ENCODE results near the gene UNC5B. TPM values are rescaled to one million over a fixed set of nuclear protein-coding genes. Genes with fewer than 3 reads are reported as not detected.
A peak's percentile ranks its signal among the peaks of the same experiment; 100 is the strongest.
"Not testable (repeated sequence)": the region's sequence is repeated elsewhere in the genome, so short reads cannot be mapped to it uniquely, and the experiment has no call there.

UNC5B gene
- total and polyA plus RNA-seq, 2 donors from 2014 or later, result 5.5 to 22.6 TPM

GRCh38 chr10:71218651-71219050, 6.3 kb downstream of the UNC5B start:
- Histone ChIP-seq H3K36me3 (ENCODE audit: control insufficient read depth in 2 of 3, insufficient read depth in 3 of 3, low read length in 3 of 3) (no peaks in the 10 kb centered on the region), H3K27me3 (ENCODE audit: control insufficient read depth, insufficient read depth, low read length) (no peaks in the 10 kb centered on the region), H3K27ac (ENCODE audit: low read depth in 2 of 2, low read length in 2 of 2) (no peak overlapping the region), H3K4me1 (ENCODE audit: control insufficient read depth in 2 of 3, insufficient read depth in 2 of 3, low read depth in 1 of 3, low read length in 3 of 3) (peaks cover 3 to 33% (median 12%) of the 10 kb centered on the region in 3 donors), H3K4me3 (ENCODE audit: low read length in 3 of 3) (no peak overlapping the region), H3K9me3 (ENCODE audit: control insufficient read depth in 2 of 3, insufficient read depth in 1 of 3, low read length in 3 of 3) (no peaks in the 10 kb centered on the region), H3K9ac (ENCODE audit: low read length in 3 of 3) (no peak overlapping the region)
- no peak for TF ChIP-seq CTCF (IDR thresholded peaks at IDR 0.05; ENCODE audit: borderline replicate concordance, extremely low read depth, insufficient read depth)
- intact Hi-C loops (cut with DNase I), result loop anchor here (10.0 kb wide), 1 partner anchor 294 kb away; no protein-coding TSS in a partner anchor
- DNase-seq (no peak), FAIRE-seq (no peak)

DNA sequence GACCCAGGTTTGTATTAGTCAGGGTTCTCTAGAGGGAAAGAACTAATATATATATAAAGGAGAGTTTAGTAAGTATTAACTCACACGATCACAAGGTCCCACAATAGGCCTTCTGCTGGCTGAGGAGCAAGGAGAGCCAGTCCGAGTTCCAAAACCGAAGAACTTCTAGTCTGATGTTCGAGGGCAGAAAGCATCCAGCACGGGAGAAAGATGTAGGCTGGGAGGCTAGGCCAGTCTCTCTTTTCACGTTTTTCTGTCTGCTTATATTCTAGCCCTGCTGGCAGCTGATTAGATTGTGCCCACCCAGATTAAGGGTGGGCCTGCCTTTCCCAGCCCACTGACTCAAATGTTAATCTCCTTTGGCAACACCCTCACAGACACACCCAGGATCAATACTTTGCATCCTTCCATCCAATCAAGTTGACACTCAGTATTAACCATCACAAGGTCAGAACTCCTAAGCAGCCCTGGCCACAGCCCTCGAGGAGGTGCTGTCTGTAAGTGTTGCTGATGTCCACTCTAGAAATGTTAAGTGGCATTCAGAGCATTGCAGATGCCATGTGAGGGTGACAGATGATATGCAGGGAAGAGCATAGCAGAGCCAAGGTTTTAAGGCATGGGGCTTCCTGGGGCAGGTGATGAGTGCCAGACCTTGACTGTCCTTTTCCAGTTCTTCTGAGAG, 7.0 kb downstream of the UNC5B start:
- FAIRE-seq, result not testable (repeated sequence)
- DNase-seq, result peak in 1 of 5 donors; percentile 19

GRCh38 chr10:71219918-71220688, 7.7 kb downstream of the UNC5B start:
- intact Hi-C loops (cut with DNase I), result loop anchor here (10.0 kb wide), 1 partner anchor 295 kb away; no protein-coding TSS in a partner anchor
- FAIRE-seq, result no peak
- H3K27ac ChIP-seq (ENCODE audit: low read depth in 2 of 2, low read length in 2 of 2), result no peak overlapping the region
- H3K9me3 ChIP-seq (ENCODE audit: control insufficient read depth in 2 of 3, insufficient read depth in 1 of 3, low read length in 3 of 3), result no peaks in the 10 kb centered on the region
- no peaks in the 10 kb centered on the region for H3K27me3 ChIP-seq (ENCODE audit: control insufficient read depth, insufficient read depth, low read length)
- DNase-seq, result peak in 1 of 5 donors; percentile 37
- peaks cover 0 to 28% (median 12%) of the 10 kb centered on the region in 3 donors for H3K4me1 ChIP-seq (ENCODE audit: control insufficient read depth in 2 of 3, insufficient read depth in 2 of 3, low read depth in 1 of 3, low read length in 3 of 3)
- no peaks in the 10 kb centered on the region for H3K36me3 ChIP-seq (ENCODE audit: control insufficient read depth in 2 of 3, insufficient read depth in 3 of 3, low read length in 3 of 3)
- TF ChIP-seq CTCF (IDR thresholded peaks at IDR 0.05; ENCODE audit: borderline replicate concordance, extremely low read depth, insufficient read depth), result no peak
- no peak overlapping the region for H3K9ac ChIP-seq (ENCODE audit: low read length in 3 of 3)
- no peak overlapping the region for H3K4me3 ChIP-seq (ENCODE audit: low read length in 3 of 3)

More for the DNA sequence above, 7.0 kb downstream of the UNC5B start:
- not testable (repeated sequence) for H3K9me3 ChIP-seq (ENCODE audit: control insufficient read depth in 2 of 3, insufficient read depth in 1 of 3, low read length in 3 of 3); H3K4me3 ChIP-seq (ENCODE audit: low read length in 3 of 3); H3K36me3 ChIP-seq (ENCODE audit: control insufficient read depth in 2 of 3, insufficient read depth in 3 of 3, low read length in 3 of 3); H3K9ac ChIP-seq (ENCODE audit: low read length in 3 of 3); H3K27ac ChIP-seq (ENCODE audit: low read depth in 2 of 2, low read length in 2 of 2); H3K27me3 ChIP-seq (ENCODE audit: control insufficient read depth, insufficient read depth, low read length)
- intact Hi-C loops (cut with DNase I), result loop anchor here (10.0 kb wide), 1 partner anchor 295 kb away; no protein-coding TSS in a partner anchor
- peaks cover 1 to 28% (median 12%) of the 10 kb centered on the region in 3 donors for H3K4me1 ChIP-seq (ENCODE audit: control insufficient read depth in 2 of 3, insufficient read depth in 2 of 3, low read depth in 1 of 3, low read length in 3 of 3)

Data from kidney (tissue), 14 donors.